Thymus (tissue), 11 donors: ENCODE data around the gene PLSCR4. TPM values are rescaled to one million over a fixed set of nuclear protein-coding genes. Genes with fewer than 3 reads are reported as not detected.

Experiments used
- DNase-seq, 9 donors: peaks; one replicate each; pipeline ENCODE4 v3.0.0-alpha.2; 2013; ENCODE audit warnings: low spot score in 9 of 9, low read depth in 6 of 9, missing footprints in 1 of 9
- H3K27ac ChIP-seq, 2 donors: one replicate each; pipeline ENCODE4 v1.5.1; 2013; ENCODE audit warnings: control low read depth in 1 of 2, low read depth in 1 of 2, low read length in 1 of 2, mild to moderate bottlenecking in 1 of 2, moderate library complexity in 1 of 2
- H3K27me3 ChIP-seq, 2 donors: one replicate each; pipeline ENCODE4 v1.5.1; 2013; ENCODE audit warnings: low read length in 1 of 2; ENCODE audit not compliant: control insufficient read depth in 2 of 2, insufficient read depth in 1 of 2
- H3K36me3 ChIP-seq, 2 donors: one replicate each; pipeline ENCODE4 v1.5.1; 2013; ENCODE audit warnings: low read length in 1 of 2, mild to moderate bottlenecking in 1 of 2, moderate library complexity in 1 of 2; ENCODE audit not compliant: control insufficient read depth in 2 of 2, insufficient read depth in 2 of 2
- H3K4me1 ChIP-seq, 2 donors: one replicate each; pipeline ENCODE4 v1.5.1; 2013; ENCODE audit warnings: low read length in 2 of 2; ENCODE audit not compliant: control insufficient read depth in 2 of 2, insufficient read depth in 2 of 2
- H3K4me3 ChIP-seq, 2 donors: one replicate each; pipeline ENCODE4 v1.5.1; 2013; ENCODE audit warnings: low read length in 2 of 2, control low read depth in 1 of 2, mild to moderate bottlenecking in 1 of 2
- H3K9me3 ChIP-seq, 2 donors: one replicate each; pipeline ENCODE4 v1.5.1; 2013; ENCODE audit warnings: low read length in 1 of 2, mild to moderate bottlenecking in 1 of 2; ENCODE audit not compliant: control insufficient read depth in 2 of 2, insufficient read depth in 1 of 2
- WGBS: extraction: QIAGEN DNeasy Blood & Tissue Kit; methylation state at CpG from one replicate; pipeline ENCODE4 v1.1.7; 2013; 5-methylcytosine and 5-hydroxymethylcytosine counted together
- polyA plus RNA-seq: library from polyadenylated mRNA; stranded (reverse); fragments of 200-250 nt; gene quantifications from one replicate; pipeline ENCODE4 v1.2.3, GENCODE V29; 2013
- total RNA-seq: library from RNA; stranded (reverse); fragments of 120-200 nt; gene quantifications from one replicate; pipeline ENCODE4 v1.2.4, GENCODE V29; 2013
- donor health status: healthy.

Gene PLSCR4
- total and polyA plus RNA-seq, 2 donors = 4.1 to 11.8 TPM

DNA sequence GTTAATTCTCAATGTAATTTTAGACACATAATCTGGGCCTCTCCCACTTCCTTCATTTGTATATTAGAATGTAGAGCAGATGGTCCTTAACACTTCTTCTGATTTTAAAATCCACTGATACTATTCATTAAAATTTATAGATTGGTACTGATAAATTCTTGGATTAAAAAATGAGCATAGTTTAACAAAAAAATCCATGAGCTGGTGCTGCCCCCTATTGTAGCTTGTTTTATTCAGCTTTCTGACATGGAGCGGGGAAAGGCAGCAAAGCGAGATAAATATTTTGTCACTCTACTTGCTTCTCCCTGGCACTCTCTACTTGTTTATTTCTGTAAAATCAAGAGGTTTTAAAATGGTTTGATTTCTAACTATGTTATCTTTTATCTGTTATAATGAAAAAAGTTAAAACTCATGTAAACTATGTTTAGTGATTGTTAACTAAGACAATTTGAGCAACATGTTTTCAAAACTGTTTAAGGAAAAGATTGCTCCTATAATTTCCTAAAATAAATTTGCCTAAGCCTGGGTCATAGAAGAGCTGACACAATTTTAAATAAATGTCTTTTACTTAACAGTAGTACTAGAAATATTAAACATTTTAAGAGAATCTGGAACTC lies 63.5 kb downstream of the PLSCR4 start:
- Histone ChIP-seq H3K4me1 (no peaks in the 10 kb centered on the region), H3K9me3 (no peaks in the 10 kb centered on the region), H3K27me3 (no peaks in the 10 kb centered on the region), H3K27ac (no peak overlapping the region), H3K36me3 (no peaks in the 10 kb centered on the region), H3K4me3 (no peak overlapping the region)
- WGBS = 93% methylated on average over 2 of the region's 2 CpGs
- no peak for DNase-seq

DNA sequence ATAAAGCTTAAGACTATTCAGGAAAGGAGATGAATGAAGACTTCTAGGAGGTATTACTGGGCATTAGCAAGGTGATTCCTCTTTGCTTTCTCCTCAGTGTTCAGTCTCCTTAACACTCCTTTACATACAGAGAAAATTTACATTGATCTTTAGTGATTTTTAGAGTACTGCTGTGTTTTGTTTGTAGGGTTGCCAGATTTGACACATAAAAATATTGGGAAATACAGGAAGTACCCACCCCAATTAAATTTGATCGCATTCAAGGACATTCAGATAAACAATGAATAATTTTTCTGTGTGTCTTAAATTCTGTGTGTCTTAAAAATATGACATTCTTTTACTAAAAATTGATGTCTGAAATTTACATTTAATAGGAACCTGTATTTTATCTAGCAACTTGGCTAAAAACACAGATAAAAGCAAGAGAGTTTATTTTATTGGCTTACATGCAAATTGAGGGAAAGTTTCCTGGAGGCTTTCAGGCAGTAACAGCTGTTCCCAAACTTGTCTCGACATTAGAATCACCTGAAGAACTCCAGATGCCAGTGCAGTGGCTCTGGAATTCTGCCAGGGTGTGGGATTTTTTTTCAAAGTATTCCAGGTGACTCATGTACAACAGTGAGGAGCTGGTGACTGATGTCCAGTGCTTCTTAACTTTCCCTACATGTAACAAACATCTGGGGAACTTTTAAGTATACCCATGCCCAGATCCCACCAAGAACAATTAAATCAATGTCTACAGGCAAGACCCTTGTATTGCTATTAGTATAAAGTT lies 66.5 kb downstream of the PLSCR4 start:
- no peaks in the 10 kb centered on the region for H3K4me1 ChIP-seq
- no peak for DNase-seq
- 89% methylated on average over 2 of the region's 2 CpGs for WGBS
- H3K9me3 ChIP-seq = no peaks in the 10 kb centered on the region
- no peak overlapping the region for H3K27ac ChIP-seq
- no peaks in the 10 kb centered on the region for H3K36me3 ChIP-seq
- no peak overlapping the region for H3K4me3 ChIP-seq
- H3K27me3 ChIP-seq = no peaks in the 10 kb centered on the region

DNA sequence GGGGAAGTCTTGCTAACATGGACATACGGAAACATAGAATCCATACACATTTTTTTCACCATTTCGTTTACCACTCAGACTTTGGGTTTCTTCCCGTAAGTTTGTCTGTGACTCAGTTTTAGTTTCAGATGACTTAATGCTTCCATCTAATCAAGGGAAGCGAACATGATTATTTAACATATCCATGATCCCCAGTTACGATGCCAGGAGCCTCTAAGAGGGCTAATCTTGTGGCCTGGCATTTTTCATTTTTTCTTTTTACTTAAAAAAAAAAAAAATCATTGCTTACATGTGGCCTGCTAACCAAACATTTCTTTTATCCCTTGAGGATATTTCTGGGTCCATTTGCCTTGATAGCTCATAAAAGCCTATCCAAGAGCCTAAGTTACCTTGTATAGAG lies 69.7 kb downstream of the PLSCR4 start:
- no peak for DNase-seq
- H3K9me3 ChIP-seq = no peaks in the 10 kb centered on the region
- no peaks in the 10 kb centered on the region for H3K4me1 ChIP-seq
- WGBS = 96% methylated on average over 5 of the region's 5 CpGs
- no peaks in the 10 kb centered on the region for H3K36me3 ChIP-seq
- no peak overlapping the region for H3K27ac ChIP-seq
- no peak overlapping the region for H3K4me3 ChIP-seq
- no peaks in the 10 kb centered on the region for H3K27me3 ChIP-seq

DNA sequence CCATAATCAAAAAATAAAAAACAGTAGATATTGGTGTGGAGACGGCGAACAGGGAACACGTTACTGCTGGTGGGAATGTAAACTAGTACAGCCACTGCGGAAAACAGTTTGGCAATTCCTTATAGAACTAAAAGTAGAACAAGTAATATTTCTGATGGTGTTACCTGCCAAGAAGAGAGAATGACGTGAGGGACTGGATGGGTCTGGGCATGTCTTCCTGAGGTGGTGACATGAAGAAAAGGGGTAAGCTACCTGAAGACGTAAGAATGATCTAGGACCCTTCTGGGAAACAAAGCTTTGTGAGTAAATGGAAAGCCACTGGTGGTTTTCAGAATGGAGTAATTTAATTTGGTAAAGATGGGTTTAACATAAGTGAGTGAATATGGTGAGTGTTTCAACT lies 70.5 kb downstream of the PLSCR4 start:
- no peak for DNase-seq
- H3K4me3 ChIP-seq = no peak overlapping the region
- no peaks in the 10 kb centered on the region for H3K27me3 ChIP-seq
- H3K36me3 ChIP-seq = no peaks in the 10 kb centered on the region
- 95% methylated on average over 6 of the region's 6 CpGs for WGBS
- H3K27ac ChIP-seq = no peak overlapping the region
- H3K9me3 ChIP-seq = no peaks in the 10 kb centered on the region
- H3K4me1 ChIP-seq = no peaks in the 10 kb centered on the region

DNA sequence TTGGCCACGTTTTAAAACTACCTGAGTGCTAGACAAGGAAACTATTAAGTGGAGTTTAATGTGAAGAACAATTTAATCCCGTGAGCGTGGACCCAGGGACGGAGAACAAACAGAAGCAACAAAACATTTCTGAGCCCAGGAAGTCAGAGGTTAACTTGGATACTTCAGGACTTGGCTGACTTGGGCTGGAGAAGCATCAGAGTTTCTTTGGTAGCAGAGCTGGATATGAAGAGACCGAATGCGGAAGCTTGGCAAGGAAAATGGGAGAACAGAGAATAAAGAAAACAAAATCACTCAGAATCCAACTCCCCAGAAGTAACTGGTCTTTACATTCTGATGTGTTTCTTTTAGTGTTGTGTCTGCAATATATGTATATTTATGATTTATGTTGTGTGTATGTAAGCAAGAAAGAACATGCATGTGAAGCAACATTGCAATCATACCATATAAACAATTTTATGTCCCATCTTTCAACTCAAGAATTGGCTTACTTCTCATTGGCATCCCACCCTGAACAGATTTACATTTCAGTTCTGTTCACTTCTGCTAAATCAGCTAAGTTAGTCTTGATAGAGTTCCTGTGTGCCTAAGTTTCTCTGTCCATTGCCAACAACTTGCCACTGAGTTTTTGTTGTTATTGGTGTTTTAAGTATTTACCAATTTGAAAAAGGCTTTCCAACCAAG lies 72.8 kb downstream of the PLSCR4 start:
- H3K27me3 ChIP-seq = no peaks in the 10 kb centered on the region
- no peak for DNase-seq
- WGBS = 95% methylated on average over 6 of the region's 6 CpGs
- H3K27ac ChIP-seq = no peak overlapping the region
- no peaks in the 10 kb centered on the region for H3K9me3 ChIP-seq
- no peaks in the 10 kb centered on the region for H3K4me1 ChIP-seq
- H3K4me3 ChIP-seq = no peak overlapping the region
- no peaks in the 10 kb centered on the region for H3K36me3 ChIP-seq

DNA sequence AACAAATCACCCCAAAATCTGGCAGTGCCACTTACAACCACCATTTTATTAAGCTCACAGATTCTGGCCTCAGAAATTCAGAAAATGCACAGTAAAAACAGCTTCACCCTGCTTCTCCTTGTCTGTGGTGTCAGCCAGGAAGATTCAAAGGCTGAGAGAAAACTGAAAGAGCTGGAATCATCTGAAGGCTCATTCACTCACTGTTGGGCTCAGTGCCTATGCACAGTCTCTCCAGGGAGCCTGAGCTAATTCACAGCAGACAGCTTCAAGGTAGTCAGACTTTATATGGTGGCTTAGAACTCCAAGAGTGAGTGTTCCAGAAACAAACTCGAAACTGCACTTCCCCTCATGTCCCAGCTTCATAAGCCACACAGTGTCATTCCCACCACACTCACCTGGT lies 73.4 kb downstream of the PLSCR4 start:
- Histone ChIP-seq H3K9me3 (no peaks in the 10 kb centered on the region), H3K4me1 (no peaks in the 10 kb centered on the region), H3K36me3 (no peaks in the 10 kb centered on the region), H3K27me3 (no peaks in the 10 kb centered on the region), H3K4me3 (no peak overlapping the region), H3K27ac (no peak overlapping the region)
- 89% methylated on average over 1 of the region's 1 CpG for WGBS
- DNase-seq = no peak

DNA sequence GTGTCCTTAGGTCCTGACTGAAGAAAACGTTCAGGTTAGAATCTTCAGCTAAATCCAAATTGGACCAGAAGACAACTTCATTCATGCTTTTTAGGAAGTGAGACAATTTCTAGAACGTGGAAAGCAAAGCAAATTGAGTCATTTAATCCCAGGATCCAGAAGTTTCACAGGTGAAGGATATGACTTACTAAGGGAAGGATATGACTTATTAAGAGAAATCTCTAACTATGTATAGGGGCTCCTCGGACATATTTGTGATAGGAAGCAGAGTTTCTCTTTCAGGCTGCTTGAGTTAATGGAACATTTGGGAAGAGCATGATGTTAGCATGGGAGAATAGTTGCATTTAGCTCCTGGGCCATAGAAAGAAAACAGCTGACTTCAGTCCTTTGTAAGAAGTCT lies 73.8 kb downstream of the PLSCR4 start:
- Histone ChIP-seq H3K27me3 (no peaks in the 10 kb centered on the region), H3K4me3 (no peak overlapping the region), H3K9me3 (no peaks in the 10 kb centered on the region), H3K27ac (no peak overlapping the region), H3K36me3 (no peaks in the 10 kb centered on the region), H3K4me1 (no peaks in the 10 kb centered on the region)
- 86% methylated on average over 3 of the region's 3 CpGs for WGBS
- DNase-seq = no peak

DNA sequence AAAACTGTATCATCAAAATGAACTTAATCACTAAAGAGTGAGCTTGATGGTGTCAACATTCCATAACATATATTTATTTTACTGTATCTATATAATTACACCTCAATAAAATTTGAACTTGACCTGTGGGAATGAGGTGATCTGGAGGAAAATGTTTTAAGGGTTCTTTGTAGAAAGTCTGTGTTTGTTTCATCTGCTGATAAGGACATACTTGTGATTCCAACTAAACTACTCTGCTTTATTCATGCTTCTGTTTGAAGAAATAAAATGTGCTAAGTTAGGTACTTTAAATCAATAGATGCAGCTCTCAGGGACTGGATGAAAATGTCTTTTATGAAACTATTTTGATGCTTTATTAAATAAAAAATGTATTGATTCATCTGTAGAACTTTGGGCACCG lies 78.3 kb downstream of the PLSCR4 start:
- 94% methylated on average over 1 of the region's 1 CpG for WGBS
- no peaks in the 10 kb centered on the region for H3K27me3 ChIP-seq
- no peaks in the 10 kb centered on the region for H3K4me1 ChIP-seq
- H3K36me3 ChIP-seq = no peaks in the 10 kb centered on the region
- no peak overlapping the region for H3K4me3 ChIP-seq
- DNase-seq = no peak
- H3K27ac ChIP-seq = no peak overlapping the region
- no peaks in the 10 kb centered on the region for H3K9me3 ChIP-seq

DNA sequence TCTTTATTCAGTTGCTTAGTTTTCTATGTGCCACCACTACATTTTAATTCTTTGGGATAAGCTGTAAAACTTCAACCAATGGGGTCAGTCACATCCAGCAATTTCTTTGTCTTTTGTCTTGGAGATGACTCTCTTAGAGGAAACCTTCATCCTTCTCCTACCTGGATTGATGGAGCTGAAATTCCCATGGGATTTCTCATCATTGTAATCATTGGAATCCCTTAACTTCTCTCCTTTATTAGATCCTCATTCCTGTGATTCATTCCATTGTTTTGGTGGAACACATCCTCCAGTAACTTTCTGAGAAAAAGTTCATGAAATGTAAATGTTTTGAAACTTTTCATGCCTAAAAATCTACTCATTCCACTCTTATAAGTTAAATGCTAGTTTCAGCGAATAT lies 80.3 kb downstream of the PLSCR4 start:
- Histone ChIP-seq H3K36me3 (no peaks in the 10 kb centered on the region), H3K27ac (no peak overlapping the region), H3K4me1 (no peaks in the 10 kb centered on the region), H3K4me3 (no peak overlapping the region), H3K9me3 (no peaks in the 10 kb centered on the region), H3K27me3 (no peaks in the 10 kb centered on the region)
- DNase-seq = no peak
- WGBS = 82% methylated on average over 1 of the region's 1 CpG
